Measurements from ENCODE around the gene BDH2.

The BDH2 gene

GRCh38 chr4:103029300-103029699 lies 70.3 kb downstream of the BDH2 start:
- no peaks in the 10 kb centered on the region for H3K27me3 ChIP-seq (ENCODE audit: control insufficient read depth in 1 of 2, insufficient read depth in 2 of 2, low read length in 2 of 2)
- H3K9me3 ChIP-seq (ENCODE audit: control insufficient read depth in 2 of 2, low read length in 2 of 2), result no peaks in the 10 kb centered on the region
- H3K27ac ChIP-seq (ENCODE audit: low read length), result no peak overlapping the region
- H3K36me3 ChIP-seq (ENCODE audit: control insufficient read depth in 2 of 2, insufficient read depth in 2 of 2, low read length in 2 of 2), result no peaks in the 10 kb centered on the region
- H3K9ac ChIP-seq (ENCODE audit: low read length in 2 of 2), result no peak overlapping the region
- H3K4me1 ChIP-seq (ENCODE audit: control insufficient read depth, insufficient read depth, low read length), result no peaks in the 10 kb centered on the region
- H3K4me3 ChIP-seq (ENCODE audit: low read length in 2 of 2), result no peak overlapping the region
